ENCODE measurements around the gene ITGBL1. TPM values are rescaled to one million over a fixed set of nuclear protein-coding genes. Genes with fewer than 3 reads are reported as not detected.

Gene ITGBL1
- total and polyA plus RNA-seq, 2 donors (not counting 1 experiment from before 2014, with no cell fraction given): not detected

- H3K4me3 Mint-ChIP-seq: no peak overlapping the region
- no peaks in the 10 kb centered on the region for H4K20me1 ChIP-seq (ENCODE audit: control insufficient read depth, insufficient read depth, low read length, poor library complexity, severe bottlenecking)
- ATAC-seq (ENCODE audit: low read depth) (no peak), DNase-seq (no peak)
- H3K4me2 ChIP-seq (replicated peaks; ENCODE audit: low read depth, low read length, poor library complexity, severe bottlenecking): no peak overlapping the region
- POLR2A ChIA-PET: no interaction called here
- no peak overlapping the region for H2AFZ ChIP-seq (ENCODE audit: insufficient read depth, low read depth, low read length, poor library complexity, severe bottlenecking)
- H3K27ac Mint-ChIP-seq: no peak overlapping the region
- no peak for TF ChIP-seq EZH2 (IDR thresholded peaks at IDR 0.05; ENCODE audit: borderline replicate concordance, insufficient read depth, low read depth, low read length, poor library complexity, severe bottlenecking)
- TF ChIP-seq, protein P1, sequence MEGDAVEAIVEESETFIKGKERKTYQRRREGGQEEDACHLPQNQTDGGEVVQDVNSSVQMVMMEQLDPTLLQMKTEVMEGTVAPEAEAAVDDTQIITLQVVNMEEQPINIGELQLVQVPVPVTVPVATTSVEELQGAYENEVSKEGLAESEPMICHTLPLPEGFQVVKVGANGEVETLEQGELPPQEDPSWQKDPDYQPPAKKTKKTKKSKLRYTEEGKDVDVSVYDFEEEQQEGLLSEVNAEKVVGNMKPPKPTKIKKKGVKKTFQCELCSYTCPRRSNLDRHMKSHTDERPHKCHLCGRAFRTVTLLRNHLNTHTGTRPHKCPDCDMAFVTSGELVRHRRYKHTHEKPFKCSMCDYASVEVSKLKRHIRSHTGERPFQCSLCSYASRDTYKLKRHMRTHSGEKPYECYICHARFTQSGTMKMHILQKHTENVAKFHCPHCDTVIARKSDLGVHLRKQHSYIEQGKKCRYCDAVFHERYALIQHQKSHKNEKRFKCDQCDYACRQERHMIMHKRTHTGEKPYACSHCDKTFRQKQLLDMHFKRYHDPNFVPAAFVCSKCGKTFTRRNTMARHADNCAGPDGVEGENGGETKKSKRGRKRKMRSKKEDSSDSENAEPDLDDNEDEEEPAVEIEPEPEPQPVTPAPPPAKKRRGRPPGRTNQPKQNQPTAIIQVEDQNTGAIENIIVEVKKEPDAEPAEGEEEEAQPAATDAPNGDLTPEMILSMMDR (IDR thresholded peaks at IDR 0.05): no peak
- H3K27me3 Mint-ChIP-seq: no peaks in the 10 kb centered on the region
- H3K9ac ChIP-seq (ENCODE audit: low read length): no peak overlapping the region
- H3K27me3 ChIP-seq (replicated peaks in 1 of 4; ENCODE audit: control extremely low read depth in 1 of 4, control insufficient read depth in 3 of 4, insufficient read depth in 4 of 4, low read length in 3 of 4): no peaks in the 10 kb centered on the region
- H3K9me3 Mint-ChIP-seq (ENCODE audit: insufficient read depth): no peaks in the 10 kb centered on the region
- H3K36me3 ChIP-seq (replicated peaks in 1 of 2; ENCODE audit: control extremely low read depth in 1 of 2, control insufficient read depth in 1 of 2, extremely low read depth in 1 of 2, insufficient read depth in 2 of 2, low read length in 1 of 2): no peaks in the 10 kb centered on the region
- H3K4me1 Mint-ChIP-seq: no peaks in the 10 kb centered on the region
- no peaks in the 10 kb centered on the region for H3K4me1 ChIP-seq (ENCODE audit: control insufficient read depth in 2 of 2, insufficient read depth in 2 of 2, low read length in 2 of 2)
- H3K9me3 ChIP-seq (ENCODE audit: control extremely low read depth in 1 of 3, control insufficient read depth in 2 of 3, insufficient read depth in 1 of 3, low read length in 2 of 3): no peaks in the 10 kb centered on the region
- no peaks in the 10 kb centered on the region for H3K79me2 ChIP-seq (ENCODE audit: control insufficient read depth, insufficient read depth, low read length)
- H3K27ac ChIP-seq (ENCODE audit: low read length in 2 of 2): no peak overlapping the region
- WGBS (ENCODE audit: insufficient coverage): no CpG with 5 or more reads among the region's 1 CpG
- CTCF ChIA-PET: interaction anchor here (0.8 to 2.6 kb wide), 6 partner anchors 242 to 1042 kb away, joined by 3 to 20 read pairs (median 4); no protein-coding TSS in a partner anchor
- intact Hi-C loops (cut with micrococcal nuclease): no loop called here
- H3K4me3 ChIP-seq (ENCODE audit: control extremely low read depth in 1 of 5, extremely low read depth in 1 of 5, insufficient read depth in 1 of 5, low read depth in 2 of 5, low read length in 4 of 5): no peak overlapping the region
These were observed 61.6 kb downstream of the ITGBL1 start for GRCh38 chr13:101514100-101514499.

DNA sequence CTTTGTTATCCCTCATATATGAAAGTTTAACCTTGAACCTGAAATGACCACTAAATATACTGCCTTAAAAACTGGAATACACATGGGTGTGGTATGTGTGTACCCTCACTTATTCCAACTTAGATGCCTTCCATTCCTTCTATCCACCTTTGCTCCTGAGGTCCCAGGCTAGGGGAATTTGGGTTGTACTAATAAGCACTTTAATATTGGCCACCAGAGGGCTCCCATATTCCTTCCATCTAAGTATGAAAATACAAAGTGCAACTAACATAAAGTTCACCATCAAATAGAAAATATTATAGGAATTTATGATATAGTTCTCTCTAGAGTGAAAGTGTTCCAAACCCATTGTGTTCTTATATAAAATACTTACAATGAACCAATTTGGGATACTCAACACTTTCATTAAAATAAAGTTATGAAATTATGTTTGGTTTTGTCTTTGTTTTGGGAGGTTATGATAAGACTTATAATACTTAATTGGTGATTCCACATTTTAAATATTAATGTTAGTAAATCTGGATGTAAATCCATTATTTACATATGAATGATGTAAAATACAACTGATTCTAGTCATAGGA is 62.3 kb downstream of the ITGBL1 start:
- no peak for ATAC-seq (ENCODE audit: low read depth)
- Histone ChIP-seq H3K27ac (ENCODE audit: low read length in 2 of 2) (no peak overlapping the region), H3K36me3 (replicated peaks in 1 of 2; ENCODE audit: control extremely low read depth in 1 of 2, control insufficient read depth in 1 of 2, extremely low read depth in 1 of 2, insufficient read depth in 2 of 2, low read length in 1 of 2) (no peaks in the 10 kb centered on the region), H3K9me3 (ENCODE audit: control extremely low read depth in 1 of 3, control insufficient read depth in 2 of 3, insufficient read depth in 1 of 3, low read length in 2 of 3) (no peaks in the 10 kb centered on the region), H3K4me2 (replicated peaks; ENCODE audit: low read depth, low read length, poor library complexity, severe bottlenecking) (no peak overlapping the region), H3K4me3 (ENCODE audit: control extremely low read depth in 1 of 5, extremely low read depth in 1 of 5, insufficient read depth in 1 of 5, low read depth in 2 of 5, low read length in 4 of 5) (no peak overlapping the region), H3K79me2 (ENCODE audit: control insufficient read depth, insufficient read depth, low read length) (no peaks in the 10 kb centered on the region), H4K20me1 (ENCODE audit: control insufficient read depth, insufficient read depth, low read length, poor library complexity, severe bottlenecking) (no peaks in the 10 kb centered on the region), H3K4me1 (ENCODE audit: control insufficient read depth in 2 of 2, insufficient read depth in 2 of 2, low read length in 2 of 2) (no peaks in the 10 kb centered on the region), H3K27me3 (replicated peaks in 1 of 4; ENCODE audit: control extremely low read depth in 1 of 4, control insufficient read depth in 3 of 4, insufficient read depth in 4 of 4, low read length in 3 of 4) (no peaks in the 10 kb centered on the region), H2AFZ (ENCODE audit: insufficient read depth, low read depth, low read length, poor library complexity, severe bottlenecking) (no peak overlapping the region), H3K9ac (ENCODE audit: low read length) (no peak overlapping the region)
- no peaks in the 10 kb centered on the region for H3K9me3 Mint-ChIP-seq (ENCODE audit: insufficient read depth)
- DNase-seq: peak; percentile 49
- POLR2A ChIA-PET: no interaction called here
- no peak overlapping the region for H3K27ac Mint-ChIP-seq
- CTCF ChIA-PET: interaction anchor here (0.5 to 2.6 kb wide), 7 partner anchors 51 to 1041 kb away, joined by 3 to 20 read pairs (median 3); no protein-coding TSS in a partner anchor
- H3K4me1 Mint-ChIP-seq: no peaks in the 10 kb centered on the region
- no peaks in the 10 kb centered on the region for H3K27me3 Mint-ChIP-seq
- intact Hi-C loops (cut with micrococcal nuclease): no loop called here
- no peak for TF ChIP-seq EZH2 (IDR thresholded peaks at IDR 0.05; ENCODE audit: borderline replicate concordance, insufficient read depth, low read depth, low read length, poor library complexity, severe bottlenecking)
- TF ChIP-seq, protein P1 (IDR thresholded peaks at IDR 0.05): peak; percentile 78
- no peak overlapping the region for H3K4me3 Mint-ChIP-seq

Data from B cell (primary cell).